B cell (primary cell): Measurements from ENCODE around the gene REV1.

ENCODE experiments used
- EZH2 ChIP-seq: IDR thresholded peaks from 2 replicates; pipeline ENCODE4 v1.6.1; 2012; ENCODE audit warnings: borderline replicate concordance, low read depth, mild to moderate bottlenecking, moderate library complexity, low read length; ENCODE audit not compliant: insufficient read depth, poor library complexity, severe bottlenecking
- TF ChIP-seq, protein P1 (sequence below): fragments of 200-600 bp; IDR thresholded peaks from one replicate; pipeline ENCODE4 v1.8.0; 2022; ENCODE audit warnings: antibody characterized with exemption, mild to moderate bottlenecking

DNA sequence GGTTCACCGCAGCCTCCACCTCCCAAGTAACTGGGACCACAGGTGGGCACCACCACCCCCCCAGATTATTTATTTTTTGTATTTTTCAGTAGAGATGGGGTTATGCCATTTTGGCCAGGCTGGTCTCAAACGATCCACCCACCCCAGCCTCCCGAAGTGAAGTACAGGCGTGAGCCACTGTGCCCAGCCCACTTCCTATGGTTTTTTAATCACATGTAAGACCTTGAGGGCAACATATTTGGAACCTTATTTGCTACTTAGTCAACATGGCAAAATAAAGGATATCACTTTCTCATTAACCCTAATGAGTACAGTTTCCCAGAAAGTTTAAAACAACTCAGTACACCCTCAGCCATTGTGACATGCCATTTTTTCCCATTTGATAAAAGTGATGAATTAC is 88.0 kb downstream of the REV1 start:
- TF ChIP-seq, protein P1, sequence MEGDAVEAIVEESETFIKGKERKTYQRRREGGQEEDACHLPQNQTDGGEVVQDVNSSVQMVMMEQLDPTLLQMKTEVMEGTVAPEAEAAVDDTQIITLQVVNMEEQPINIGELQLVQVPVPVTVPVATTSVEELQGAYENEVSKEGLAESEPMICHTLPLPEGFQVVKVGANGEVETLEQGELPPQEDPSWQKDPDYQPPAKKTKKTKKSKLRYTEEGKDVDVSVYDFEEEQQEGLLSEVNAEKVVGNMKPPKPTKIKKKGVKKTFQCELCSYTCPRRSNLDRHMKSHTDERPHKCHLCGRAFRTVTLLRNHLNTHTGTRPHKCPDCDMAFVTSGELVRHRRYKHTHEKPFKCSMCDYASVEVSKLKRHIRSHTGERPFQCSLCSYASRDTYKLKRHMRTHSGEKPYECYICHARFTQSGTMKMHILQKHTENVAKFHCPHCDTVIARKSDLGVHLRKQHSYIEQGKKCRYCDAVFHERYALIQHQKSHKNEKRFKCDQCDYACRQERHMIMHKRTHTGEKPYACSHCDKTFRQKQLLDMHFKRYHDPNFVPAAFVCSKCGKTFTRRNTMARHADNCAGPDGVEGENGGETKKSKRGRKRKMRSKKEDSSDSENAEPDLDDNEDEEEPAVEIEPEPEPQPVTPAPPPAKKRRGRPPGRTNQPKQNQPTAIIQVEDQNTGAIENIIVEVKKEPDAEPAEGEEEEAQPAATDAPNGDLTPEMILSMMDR: no peak
- no peak for TF ChIP-seq EZH2
